Stimulated activated CD8-positive, alpha-beta memory T cell treated with anti-CD3 and anti-CD28 coated beads, Interleukin-7, amount 100 ng/mL, for 24 hours (primary cell): Measurements from ENCODE around the gene HMGXB4.
"Not testable (repeated sequence)": the region's sequence is repeated elsewhere in the genome, so short reads cannot be mapped to it uniquely, and the experiment has no call there.

Experiments used
- DNase-seq: peaks from one replicate; pipeline ENCODE4 v3.0.0-alpha.2; 2020; ENCODE audit warnings: low read depth

Gene HMGXB4, protein sequence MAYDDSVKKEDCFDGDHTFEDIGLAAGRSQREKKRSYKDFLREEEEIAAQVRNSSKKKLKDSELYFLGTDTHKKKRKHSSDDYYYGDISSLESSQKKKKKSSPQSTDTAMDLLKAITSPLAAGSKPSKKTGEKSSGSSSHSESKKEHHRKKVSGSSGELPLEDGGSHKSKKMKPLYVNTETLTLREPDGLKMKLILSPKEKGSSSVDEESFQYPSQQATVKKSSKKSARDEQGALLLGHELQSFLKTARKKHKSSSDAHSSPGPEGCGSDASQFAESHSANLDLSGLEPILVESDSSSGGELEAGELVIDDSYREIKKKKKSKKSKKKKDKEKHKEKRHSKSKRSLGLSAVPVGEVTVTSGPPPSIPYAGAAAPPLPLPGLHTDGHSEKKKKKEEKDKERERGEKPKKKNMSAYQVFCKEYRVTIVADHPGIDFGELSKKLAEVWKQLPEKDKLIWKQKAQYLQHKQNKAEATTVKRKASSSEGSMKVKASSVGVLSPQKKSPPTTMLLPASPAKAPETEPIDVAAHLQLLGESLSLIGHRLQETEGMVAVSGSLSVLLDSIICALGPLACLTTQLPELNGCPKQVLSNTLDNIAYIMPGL

DNA sequence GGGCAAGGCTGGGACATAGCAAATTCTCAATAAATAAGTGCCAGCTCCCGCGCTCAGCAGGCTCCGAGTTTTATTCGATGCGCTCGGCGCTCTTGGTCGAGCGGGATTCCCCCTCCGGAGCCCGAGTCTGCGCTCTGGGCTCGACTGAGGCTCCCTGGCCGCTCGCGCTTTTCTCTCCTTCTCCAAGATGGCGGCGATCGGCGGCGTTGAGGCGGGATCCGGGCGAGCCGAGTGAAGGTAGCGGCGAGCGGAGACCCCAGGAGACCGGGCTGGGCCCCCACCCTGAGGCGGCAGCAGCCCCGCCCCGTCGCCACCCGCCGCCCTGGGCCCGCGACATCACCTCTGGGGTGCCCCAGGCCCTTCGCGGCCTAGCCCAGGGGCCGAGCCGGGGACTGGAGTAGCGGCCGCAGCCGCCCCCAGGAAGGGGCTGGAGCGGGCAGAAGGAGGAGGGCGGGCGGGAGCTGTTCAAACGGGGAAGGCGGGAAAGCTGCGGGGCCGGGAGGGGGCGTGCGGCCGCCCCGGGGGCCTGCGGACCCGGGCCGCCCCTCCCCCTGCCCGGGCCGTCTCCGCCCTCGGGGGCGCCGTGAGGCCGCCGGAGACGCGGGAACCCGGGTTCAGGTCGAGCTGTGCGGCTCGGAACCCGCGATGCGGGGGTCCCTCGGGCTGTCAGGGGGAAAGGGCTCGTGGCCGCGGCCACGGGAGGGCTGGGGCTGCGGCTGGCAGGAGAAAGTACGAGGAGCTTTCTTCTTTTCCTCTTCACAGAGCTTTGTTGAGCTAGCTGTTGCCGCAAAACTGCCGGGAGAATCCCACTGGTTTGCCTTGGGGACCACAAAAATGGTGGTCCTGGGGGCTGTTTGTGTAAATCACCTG is at the start of gene HMGXB4:
TSS of gene HMGXB4 (plus strand) at position 173 of the 870 bp plus-strand sequence. CDS start 4,898 bp downstream, outside the sequence.
- DNase-seq = peak; percentile 73

DNA sequence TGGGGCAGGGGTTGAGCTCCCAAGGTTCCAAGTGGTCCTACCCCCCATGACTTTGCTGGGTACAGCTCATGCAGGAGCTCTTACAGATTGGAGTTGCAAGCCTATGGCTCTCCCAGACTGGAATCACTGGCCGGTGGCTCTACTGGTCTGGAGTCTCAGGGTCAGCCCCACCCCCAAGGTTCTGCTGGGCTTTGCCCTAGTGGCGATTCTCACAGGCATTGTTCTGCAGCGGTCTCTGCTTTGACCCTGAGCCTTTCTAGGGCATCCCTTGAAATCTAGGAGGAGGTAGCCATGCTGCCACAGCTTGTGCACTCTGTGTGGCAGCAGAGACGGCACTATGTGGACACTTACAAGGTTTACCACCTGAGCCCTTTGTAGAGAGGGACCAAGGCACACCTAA is 49.3 kb upstream of the HMGXB4 start:
- DNase-seq = no peak

DNA sequence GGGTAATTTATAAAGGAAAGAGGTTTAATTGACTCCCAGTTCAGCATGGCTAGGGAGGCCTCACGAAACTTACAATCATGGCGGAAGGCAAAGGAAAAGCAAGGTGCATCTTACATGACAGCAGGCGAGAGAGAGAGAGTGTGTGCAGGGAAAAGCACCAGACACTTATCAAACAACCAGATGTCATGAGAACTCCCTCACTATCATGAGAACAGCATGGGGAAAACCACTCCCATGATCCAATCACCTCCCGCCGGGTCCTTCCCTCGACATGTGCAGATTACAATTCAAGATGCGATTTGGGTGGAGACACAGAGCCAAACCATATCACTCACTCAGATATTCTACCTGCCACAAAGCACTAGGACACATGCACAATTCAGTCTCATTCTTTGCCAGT is 48.1 kb upstream of the HMGXB4 start:
- DNase-seq = no peak

DNA sequence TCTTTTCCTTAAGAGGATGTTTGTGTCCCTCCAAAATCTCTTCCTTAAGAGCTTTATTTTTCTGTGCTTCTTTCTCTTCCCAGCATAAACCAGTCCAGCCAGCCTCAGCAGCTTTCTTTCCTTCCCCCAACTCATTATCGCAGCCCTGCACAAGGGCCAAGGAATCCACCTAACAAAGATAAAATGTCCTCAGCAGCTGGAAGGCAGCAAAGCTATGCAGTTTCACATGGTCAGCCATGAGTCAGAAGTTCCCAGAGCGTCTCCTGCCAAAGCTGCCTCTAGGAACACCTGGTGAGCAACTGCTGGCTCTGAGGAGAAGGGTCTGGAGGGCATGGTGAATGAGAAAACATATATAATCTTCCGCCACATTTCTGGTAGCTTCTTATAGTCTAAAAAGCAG is 45.3 kb upstream of the HMGXB4 start:
- no peak for DNase-seq

DNA sequence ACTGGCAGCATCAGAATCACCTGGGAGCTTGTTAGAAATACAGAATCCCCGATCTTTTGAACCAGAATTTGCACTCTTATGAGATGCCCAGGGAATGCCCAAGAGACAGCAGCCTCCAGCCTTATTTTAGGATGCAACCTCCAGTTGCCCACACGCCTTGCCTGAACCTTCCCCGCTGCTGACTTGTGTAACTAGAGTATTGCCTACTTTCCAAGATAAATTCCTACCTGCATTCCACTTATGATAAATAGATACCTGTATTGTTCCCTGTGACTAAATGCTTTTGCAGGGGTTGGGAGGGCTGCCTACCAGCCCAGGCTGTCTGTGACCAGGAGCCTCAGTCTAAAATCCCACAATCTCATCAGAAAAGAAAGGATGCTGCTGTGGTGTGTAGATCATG is 44.3 kb upstream of the HMGXB4 start:
- no peak for DNase-seq

DNA sequence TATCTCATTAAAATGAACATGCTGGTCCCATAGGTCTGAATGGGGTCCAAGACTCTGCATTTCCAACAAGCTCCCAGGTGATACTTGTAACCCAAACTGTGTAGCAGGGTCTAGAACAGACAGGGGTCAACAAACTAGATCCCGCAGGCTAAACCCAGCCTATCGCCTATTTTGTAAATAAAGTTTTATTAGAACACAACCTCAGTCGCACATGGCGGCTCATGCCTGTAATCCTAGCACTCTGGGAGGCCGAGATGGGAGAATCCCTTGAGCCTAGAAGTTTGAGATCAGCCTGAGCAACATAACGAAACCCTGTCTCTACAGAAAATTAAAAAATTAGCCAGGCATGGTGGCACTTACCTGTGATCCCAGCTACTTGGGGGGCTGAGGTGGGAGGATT is 42.3 kb upstream of the HMGXB4 start:
- DNase-seq = no peak

DNA sequence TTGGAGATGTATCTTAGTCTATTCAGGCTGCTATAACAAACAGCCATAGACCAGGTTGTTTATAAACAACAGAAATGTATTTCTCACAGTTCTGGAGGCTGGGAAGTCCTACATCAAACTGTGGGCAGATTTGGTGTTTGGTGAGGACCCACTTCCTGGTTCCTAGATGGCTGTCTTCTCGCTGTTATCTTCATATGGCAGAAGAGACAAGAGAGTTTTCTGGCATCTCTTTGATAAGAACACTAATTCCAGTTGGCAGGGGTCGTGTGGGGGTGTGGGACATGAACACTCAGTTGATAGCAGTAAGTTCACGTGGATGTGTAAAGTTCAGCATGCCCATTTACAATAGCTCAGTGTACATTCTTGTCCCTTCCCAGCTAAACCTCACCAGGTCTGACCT is 41.3 kb upstream of the HMGXB4 start:
- DNase-seq = no peak

DNA sequence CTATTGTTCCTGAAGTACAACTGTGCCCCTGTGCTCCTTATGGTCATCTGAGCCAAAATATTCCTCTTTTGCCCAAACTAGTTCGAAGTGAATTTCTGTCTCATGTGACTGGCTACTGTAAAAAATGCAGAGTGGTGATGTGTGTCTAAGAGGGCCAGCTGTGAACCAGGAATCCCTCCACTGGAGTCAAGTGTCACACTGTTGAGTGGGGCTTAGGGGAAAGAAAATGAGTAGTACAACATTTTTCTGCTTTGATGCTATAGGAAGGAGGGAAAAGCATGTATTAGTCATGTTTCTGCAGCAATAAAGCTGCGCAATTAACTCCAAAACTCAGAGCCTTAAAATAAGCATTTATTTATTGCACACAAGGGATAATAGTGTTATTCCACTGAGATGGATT is 39.8 kb upstream of the HMGXB4 start:
- no peak for DNase-seq

DNA sequence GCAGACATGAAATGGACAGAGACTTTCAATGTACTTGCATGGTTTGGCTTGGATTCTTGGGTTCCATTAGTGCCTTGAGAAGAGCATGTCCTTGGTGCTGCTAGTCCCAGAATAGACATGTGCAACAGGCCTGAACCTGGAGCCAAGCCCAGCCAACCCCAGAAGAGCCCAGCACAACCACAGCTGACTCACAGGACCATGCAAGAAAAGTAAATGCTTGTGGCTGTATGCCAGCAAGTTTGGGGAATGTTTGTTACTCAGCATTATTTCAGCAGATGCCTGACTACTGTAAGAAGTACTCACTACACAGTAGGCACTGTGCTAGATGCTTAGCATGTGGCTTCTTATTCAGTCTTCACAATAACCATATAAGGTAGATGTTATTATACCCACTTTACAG is 39.2 kb upstream of the HMGXB4 start:
- no peak for DNase-seq

DNA sequence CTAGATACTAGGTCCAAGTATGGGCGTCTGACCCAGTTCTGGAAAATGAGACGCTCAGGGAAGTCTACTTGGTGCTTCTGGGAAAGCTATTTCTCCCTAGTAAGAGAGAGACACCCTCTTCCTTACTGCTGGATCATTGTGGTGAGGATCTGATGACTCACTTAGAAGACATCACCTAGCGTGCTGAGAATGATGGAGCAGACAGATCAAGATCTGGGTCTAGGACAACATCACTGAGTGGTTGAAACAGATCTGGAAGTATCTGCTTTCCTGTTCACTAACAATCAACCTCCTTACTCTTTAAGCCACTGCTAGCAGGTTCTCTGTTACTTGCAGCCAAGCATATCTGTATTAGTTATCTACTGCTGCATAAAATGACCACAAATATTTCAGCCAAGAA is 38.3 kb upstream of the HMGXB4 start:
- DNase-seq = no peak

DNA sequence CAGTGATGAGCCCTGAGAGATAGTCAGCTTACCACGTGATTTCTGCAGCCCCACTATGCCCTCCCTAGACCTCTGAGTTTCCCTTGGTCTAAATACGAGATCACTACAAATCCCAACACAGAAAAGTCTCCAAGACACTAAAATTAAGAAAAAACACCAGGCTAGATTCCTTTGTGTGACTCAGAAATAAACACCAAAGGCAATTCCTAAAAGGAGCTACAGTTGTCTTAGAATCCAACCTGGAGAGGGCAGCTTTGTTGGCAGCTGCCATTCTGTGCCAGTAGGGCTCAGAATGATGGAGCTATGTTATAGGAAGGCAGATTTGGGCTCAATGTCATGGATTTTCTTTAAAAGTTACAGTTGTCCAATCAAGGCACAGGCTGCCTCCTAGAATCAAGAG is 37.1 kb upstream of the HMGXB4 start:
- no peak for DNase-seq

DNA sequence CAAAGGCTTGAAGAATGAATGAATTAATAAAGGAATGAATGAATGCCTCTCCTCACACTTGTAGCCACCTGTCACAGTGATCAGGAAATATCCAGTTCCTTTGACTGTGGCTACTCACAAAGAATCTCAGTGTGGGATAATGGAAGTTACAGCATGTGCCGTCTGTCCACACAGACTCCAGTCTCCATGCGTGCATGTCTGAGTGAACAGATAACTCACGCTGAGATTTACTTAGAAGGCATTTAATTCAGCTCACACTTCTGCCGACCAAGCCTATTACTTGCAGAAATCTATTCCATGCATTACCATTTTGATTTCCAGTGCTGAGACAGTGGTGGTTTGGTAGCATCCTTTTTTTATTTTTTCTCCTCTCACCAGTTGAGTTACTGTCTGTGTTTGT is 32.3 kb upstream of the HMGXB4 start:
- DNase-seq = no peak

DNA sequence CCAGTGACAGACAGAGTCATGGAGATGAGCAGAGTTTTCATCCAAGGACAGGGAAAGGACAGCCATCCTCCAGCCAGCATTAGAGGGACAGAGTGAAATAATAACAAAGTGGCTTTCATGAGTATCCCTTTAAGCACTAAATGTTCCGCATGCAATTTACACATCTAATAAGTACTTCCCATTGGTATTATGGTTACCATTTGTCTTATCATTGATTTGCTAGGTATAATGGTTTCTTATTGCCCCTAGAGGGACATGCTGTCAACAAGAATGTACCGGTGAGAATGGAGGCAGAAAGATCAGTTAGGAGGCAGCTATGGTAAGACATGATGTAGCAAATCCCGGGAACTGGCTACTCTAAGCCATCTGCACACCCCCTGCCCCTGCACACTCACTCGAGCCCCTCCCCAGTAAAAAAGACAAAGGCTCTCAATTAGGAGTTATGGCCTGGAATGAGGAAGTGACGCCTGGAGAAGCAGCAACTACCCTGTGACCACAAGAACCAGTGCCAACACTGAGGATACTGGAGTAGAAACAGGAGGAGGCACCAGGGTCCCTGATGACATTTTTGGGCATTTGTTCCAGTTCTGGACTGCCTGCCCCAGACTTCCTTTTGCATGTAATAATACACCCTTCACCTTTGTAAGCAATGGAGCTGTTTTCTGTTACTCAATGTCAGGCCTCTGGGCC is 30.2 kb upstream of the HMGXB4 start:
- no peak for DNase-seq

DNA sequence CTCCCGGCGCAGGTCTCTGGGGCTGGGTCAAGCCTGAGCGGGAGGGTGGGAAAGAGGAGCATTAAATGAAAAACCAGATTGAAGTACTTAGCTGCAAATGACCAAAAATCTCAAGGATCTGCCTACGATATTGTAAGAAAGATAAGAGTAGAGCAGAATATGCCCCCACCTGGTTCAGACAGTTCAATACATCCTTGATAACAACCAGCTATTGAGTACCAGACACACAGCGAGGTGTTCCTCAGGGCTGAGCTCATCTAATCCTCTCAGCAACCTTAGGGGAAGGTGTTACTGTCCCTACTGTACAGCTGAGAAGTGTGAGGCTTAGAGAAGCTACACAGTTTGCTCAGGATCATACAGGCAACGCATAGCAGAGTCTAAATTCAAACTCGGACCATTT is 27.4 kb upstream of the HMGXB4 start:
- no peak for DNase-seq

DNA sequence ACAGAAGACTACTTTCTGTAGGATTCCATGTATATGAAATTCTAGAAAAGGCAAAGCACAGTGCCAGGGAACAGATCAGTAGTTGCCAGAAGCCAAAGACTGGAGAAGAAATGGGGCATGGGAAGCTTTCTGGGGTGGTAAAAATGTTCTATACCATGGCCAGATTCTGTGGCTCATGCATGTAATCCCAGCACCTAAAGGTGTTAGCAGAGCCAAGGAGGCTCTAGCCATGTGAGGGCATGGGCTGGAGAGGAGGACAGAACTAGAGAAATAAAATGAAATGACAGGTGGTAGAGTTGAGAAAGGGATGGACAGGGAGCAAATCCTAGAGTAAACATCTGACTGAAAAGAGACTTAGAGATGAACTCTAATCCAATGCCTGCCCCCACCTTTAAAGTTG is 26.9 kb upstream of the HMGXB4 start:
- no peak for DNase-seq

DNA sequence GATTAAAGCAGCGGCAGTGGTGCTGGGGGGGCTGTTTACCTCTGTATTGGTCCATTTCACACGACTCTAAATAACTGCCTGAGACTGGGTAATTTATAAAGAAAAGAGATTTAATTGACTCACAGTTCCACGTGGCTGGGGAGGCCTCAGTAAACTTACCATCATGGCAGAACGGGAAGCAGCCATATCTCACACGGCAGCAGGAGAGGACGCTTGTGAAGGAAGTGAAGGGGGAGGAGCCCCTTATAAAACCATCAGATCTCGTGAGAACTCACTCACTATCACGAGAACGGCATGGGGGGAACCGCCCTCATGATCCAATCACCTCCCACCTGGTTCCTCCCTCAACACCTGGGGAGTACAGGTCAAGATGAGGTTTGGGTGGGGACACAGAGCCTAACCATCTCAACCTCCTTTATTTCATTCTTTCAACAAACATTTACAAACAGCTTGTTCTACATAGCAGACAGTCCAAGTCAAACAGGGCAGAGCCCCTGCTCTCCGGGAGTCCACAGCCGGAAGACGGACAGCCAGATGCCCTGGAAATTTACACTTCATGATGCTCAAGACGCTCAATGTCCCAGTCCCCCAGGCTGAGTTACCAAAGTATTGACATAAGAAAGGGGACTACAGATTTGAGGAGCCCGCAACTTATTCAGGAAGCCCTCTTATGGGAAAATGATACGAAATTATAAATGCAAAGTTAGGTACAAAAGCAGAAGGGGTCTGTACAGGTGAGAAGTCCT is 26.3 kb upstream of the HMGXB4 start:
- no peak for DNase-seq

DNA sequence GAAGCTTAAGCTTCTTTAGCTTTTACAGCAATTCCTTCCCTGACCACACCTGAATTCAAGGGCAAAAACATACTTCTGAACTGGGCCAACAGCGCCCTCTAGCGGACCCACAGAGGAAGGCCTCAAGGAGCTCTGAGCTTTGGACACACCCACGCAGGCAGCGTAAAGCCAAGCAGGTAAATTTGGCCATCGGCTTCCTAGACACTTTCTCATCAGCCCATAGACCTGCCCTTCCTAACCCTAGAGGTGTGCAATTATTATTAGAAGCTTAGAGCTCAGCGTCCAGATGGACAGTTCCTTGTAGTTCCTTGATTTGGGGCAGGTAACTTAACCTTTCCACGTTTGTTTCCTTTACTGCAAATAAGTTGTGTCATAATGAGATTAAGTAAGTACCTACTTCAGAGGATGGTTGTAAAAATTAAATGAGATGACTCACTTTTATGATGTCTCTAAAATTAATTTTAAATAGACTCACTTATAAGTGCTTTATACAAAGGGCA is 25.7 kb upstream of the HMGXB4 start:
- peak; percentile 40 for DNase-seq

DNA sequence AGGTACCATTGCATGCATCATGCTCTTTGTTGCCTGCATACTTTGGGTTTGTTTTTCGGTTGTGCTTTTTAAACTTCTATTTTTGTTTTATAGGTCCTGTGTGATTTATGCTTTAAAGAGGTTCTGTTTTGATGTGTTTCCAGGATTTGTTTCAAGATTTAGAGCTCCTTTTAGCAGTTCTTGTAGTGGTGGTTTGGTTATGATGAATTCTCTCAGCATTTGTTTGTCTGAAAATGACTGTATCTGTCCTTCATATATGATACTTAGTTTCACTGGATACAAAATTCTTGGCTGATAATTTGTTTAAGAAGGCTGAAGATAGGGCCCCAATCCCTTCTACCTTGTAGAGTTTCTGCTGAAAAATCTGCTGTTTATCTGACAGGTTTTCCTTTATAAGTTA is 18.5 kb upstream of the HMGXB4 start:
- not testable (repeated sequence) for DNase-seq

DNA sequence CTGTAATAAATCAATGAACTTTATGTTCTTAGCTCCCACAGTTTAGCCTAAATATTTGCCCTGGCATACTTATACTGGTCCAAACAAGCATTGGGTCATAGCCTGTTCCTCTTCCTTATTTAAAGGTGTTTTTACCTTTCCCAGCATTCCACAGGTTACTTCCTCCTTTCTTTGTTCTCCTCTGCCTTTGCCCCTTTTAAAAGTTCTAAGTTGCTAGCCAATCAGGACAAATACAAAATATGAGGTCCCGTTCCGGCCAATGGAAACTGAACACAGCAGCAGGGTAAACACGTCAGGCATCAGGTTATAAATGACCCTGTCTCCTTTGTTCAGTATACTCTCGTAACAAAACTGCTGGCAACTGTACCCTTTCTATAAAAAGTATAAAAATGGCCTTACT is 12.8 kb upstream of the HMGXB4 start:
- not testable (repeated sequence) for DNase-seq

DNA sequence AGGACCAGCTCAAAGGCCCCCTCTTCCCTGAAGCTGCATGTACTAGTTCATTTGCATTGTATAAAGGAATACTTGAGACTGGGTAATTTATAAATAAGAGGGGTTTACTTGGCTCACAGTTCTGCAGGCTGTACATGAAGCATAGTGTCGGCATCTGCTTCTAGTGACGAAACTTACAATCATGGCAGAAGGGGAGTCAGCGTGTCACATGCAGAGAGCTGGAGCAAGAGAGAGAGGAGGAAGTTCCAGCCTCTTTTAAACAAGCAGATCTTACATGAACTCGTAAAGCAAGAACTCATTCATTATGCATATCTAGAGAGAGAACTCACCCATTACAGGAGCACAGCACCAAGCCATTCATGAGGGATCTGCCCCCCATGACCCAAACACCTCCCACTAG is 7.1 kb upstream of the HMGXB4 start:
- no peak for DNase-seq

DNA sequence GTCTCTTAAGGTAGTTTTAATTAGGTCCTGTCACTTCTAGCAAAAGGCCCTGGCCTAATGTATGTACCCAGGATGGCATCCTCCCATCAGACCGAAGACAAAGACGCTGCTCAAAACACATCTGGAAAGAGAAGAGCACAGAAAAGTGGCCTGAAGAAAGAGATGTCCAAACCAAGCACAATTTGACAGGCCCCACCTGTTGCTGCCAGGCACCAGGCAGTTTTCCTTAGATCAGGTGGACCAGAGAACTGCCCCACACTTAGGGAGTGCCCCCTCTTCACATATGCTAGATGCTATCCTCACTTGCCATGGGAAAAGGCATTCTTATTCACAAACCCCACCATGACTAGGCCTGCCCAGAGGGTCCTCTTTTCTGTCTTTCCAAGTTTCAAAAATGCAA is 3.3 kb upstream of the HMGXB4 start:
- DNase-seq = no peak

DNA sequence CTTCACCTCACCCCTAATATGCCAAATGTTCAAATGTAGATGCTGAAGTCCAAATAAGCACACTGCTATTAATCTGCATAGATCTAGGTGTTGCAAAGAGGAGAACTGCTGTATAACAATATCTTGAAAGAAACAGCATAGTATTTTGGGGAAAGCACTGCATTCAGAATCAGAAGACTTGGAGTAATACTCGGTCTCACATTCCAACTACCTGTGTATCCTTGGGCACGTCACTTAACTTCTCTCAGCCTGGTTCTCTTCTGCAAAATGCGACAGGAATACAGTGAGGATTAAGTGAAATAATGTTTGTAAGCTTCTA is 332 bp upstream of the HMGXB4 start:
- DNase-seq = no peak
